KOPT-K1 (cell line): ENCODE data around the gene PCNX2.
A peak's percentile ranks its signal among the peaks of the same experiment; 100 is the strongest.
"Not testable (repeated sequence)": the region's sequence is repeated elsewhere in the genome, so short reads cannot be mapped to it uniquely, and the experiment has no call there.

Experiments
- H3K27ac ChIP-seq: fragments of 200-600 bp; sonication (generic); 2 replicates; pipeline ENCODE4 v1.5.1; 2016; ENCODE audit warnings: antibody characterized with exemption, mild to moderate bottlenecking, low read depth, low read length; ENCODE audit not compliant: poor library complexity, severe bottlenecking
- H3K36me3 ChIP-seq: fragments of 200-600 bp; sonication (generic); 2 replicates; pipeline ENCODE4 v1.5.1; 2017; ENCODE audit warnings: antibody characterized with exemption, mild to moderate bottlenecking, low read length, moderate library complexity; ENCODE audit not compliant: insufficient read depth
- H3K9me3 ChIP-seq: fragments of 200-600 bp; sonication (generic); 2 replicates; pipeline ENCODE4 v1.5.1; 2017; ENCODE audit warnings: antibody characterized with exemption, low read length, mild to moderate bottlenecking; ENCODE audit not compliant: insufficient read depth, poor library complexity, severe bottlenecking

The PCNX2 gene

GRCh38 chr1:233020426-233020825 is 275.1 kb downstream of the PCNX2 start:
- Histone ChIP-seq H3K27ac (no peak overlapping the region), H3K36me3 (no peaks in the 10 kb centered on the region), H3K9me3 (no peaks in the 10 kb centered on the region)

- Histone ChIP-seq H3K9me3 (no peaks in the 10 kb centered on the region), H3K36me3 (no peaks in the 10 kb centered on the region), H3K27ac (no peak overlapping the region)
Observed at GRCh38 chr1:233019778-233020325, 275.7 kb downstream of the PCNX2 start.

GRCh38 chr1:233019083-233019482 is 276.4 kb downstream of the PCNX2 start:
- Histone ChIP-seq H3K27ac (no peak overlapping the region), H3K9me3 (no peaks in the 10 kb centered on the region), H3K36me3 (no peaks in the 10 kb centered on the region)

- Histone ChIP-seq H3K36me3 (0 out of 2 replicates have a peak, but pooled peaks cover 6% of the 10 kb centered on the region), H3K9me3 (no peaks in the 10 kb centered on the region), H3K27ac (peak overlapping the region; percentile 61)
Observed at GRCh38 chr1:233016798-233017197, 278.7 kb downstream of the PCNX2 start.

- H3K36me3 ChIP-seq, result 0 out of 2 replicates have a peak, but pooled peaks cover 6% of the 10 kb centered on the region
- no peaks in the 10 kb centered on the region for H3K9me3 ChIP-seq
- peak overlapping the region; percentile 61 for H3K27ac ChIP-seq
Observed at GRCh38 chr1:233015965-233016364, 279.6 kb downstream of the PCNX2 start.

- peak overlapping the region; percentile 15 for H3K27ac ChIP-seq
- H3K9me3 ChIP-seq, result no peaks in the 10 kb centered on the region
- H3K36me3 ChIP-seq, result 0 out of 2 replicates have a peak, but pooled peaks cover 6% of the 10 kb centered on the region
Observed at GRCh38 chr1:233012021-233012420, 283.5 kb downstream of the PCNX2 start.

GRCh38 chr1:233010146-233010545 is 285.4 kb downstream of the PCNX2 start:
- H3K9me3 ChIP-seq, result no peaks in the 10 kb centered on the region
- H3K27ac ChIP-seq, result no peak overlapping the region
- 0 out of 2 replicates have a peak, but pooled peaks cover 6% of the 10 kb centered on the region for H3K36me3 ChIP-seq

- no peaks in the 10 kb centered on the region for H3K36me3 ChIP-seq
- no peak overlapping the region for H3K27ac ChIP-seq
- no peaks in the 10 kb centered on the region for H3K9me3 ChIP-seq
Observed at GRCh38 chr1:233006541-233006973, 289.0 kb downstream of the PCNX2 start.

- no peak overlapping the region for H3K27ac ChIP-seq
- no peaks in the 10 kb centered on the region for H3K9me3 ChIP-seq
- H3K36me3 ChIP-seq, result no peaks in the 10 kb centered on the region
Observed at GRCh38 chr1:233006108-233006507, 289.4 kb downstream of the PCNX2 start.

GRCh38 chr1:233005703-233006102 is 289.8 kb downstream of the PCNX2 start:
- Histone ChIP-seq H3K27ac (no peak overlapping the region), H3K9me3 (no peaks in the 10 kb centered on the region), H3K36me3 (peaks cover 3% of the 10 kb centered on the region; the same call in 1 of the 2 replicates)

GRCh38 chr1:233005156-233005555 is 290.4 kb downstream of the PCNX2 start:
- H3K36me3 ChIP-seq, result peaks cover 8% of the 10 kb centered on the region; the same call in 1 of the 2 replicates
- no peak overlapping the region for H3K27ac ChIP-seq
- no peaks in the 10 kb centered on the region for H3K9me3 ChIP-seq

GRCh38 chr1:233004451-233004850 is 291.1 kb downstream of the PCNX2 start:
- H3K9me3 ChIP-seq, result no peaks in the 10 kb centered on the region
- peaks cover 15% of the 10 kb centered on the region; the same call in 1 of the 2 replicates for H3K36me3 ChIP-seq
- H3K27ac ChIP-seq, result no peak overlapping the region

GRCh38 chr1:233003638-233004037 is 291.9 kb downstream of the PCNX2 start:
- H3K27ac ChIP-seq, H3K9me3 ChIP-seq: not testable (repeated sequence)
- peaks cover 19% of the 10 kb centered on the region; the same call in 1 of the 2 replicates for H3K36me3 ChIP-seq

- no peaks in the 10 kb centered on the region for H3K9me3 ChIP-seq
- no peak overlapping the region for H3K27ac ChIP-seq
- H3K36me3 ChIP-seq, result peaks cover 42% of the 10 kb centered on the region
Observed at GRCh38 chr1:232999956-233000625, 295.4 kb downstream of the PCNX2 start.

GRCh38 chr1:232998646-232999045 is 296.9 kb downstream of the PCNX2 start:
- Histone ChIP-seq H3K9me3 (peaks cover 10% of the 10 kb centered on the region), H3K27ac (no peak overlapping the region), H3K36me3 (peaks cover 55% of the 10 kb centered on the region)

GRCh38 chr1:232998138-232998537 is 297.4 kb downstream of the PCNX2 start:
- Histone ChIP-seq H3K27ac (no peak overlapping the region), H3K36me3 (peaks cover 60% of the 10 kb centered on the region), H3K9me3 (peaks cover 16% of the 10 kb centered on the region)
